ENCODE results near the gene UCP3. TPM values are rescaled to one million over a fixed set of nuclear protein-coding genes. Genes with fewer than 3 reads are reported as not detected.

The UCP3 gene
- total RNA-seq, 5 donors from 2014 or later (not counting 1 experiment from before 2014, with no cell fraction given), result 5.7 to 6.8 (median 6.5) TPM

DNA sequence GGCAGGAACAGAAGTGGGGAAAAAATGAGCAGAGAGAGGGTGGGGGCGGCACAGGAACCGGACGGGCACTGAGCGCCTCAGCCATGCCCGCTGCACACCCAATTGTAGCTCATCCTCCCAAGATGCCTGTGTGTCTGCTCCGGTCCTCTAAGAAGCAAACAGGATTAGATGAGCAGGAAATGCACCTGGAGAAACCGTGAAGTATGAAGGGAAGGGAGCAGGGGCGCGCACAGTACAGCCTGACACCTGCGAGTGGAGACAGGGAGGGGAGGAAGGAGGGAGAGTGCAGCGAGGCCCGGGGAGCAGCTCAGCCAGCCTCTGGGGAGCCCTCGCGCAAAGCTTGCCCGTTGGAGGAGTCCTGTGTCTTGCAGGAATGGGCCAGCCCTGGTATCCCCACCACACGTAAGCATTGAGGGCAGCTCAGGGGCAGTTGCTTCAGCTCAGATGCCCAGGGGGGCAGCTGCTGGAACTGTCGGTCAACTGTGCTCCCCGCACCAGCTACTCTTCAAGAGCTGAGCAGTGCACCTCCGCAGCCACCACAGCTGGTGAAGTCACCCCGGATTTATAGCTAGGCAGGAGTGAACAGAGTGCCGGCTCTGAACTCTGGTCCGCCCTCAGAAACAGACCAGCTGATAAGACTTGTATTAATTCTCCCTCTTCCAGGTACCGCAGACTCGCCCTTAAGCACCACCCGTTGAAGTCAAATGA lies 51.1 kb downstream of the UCP3 start:
- H3K4me1 ChIP-seq (ENCODE audit: control insufficient read depth in 1 of 2, extremely low read depth in 1 of 2, insufficient read depth in 2 of 2, low read length in 2 of 2), result peaks cover 0 to 4% of the 10 kb centered on the region in 2 experiments
- H3K36me3 ChIP-seq (ENCODE audit: control insufficient read depth in 2 of 2, extremely low read depth in 1 of 2, insufficient read depth in 1 of 2, low read length in 1 of 2), result no peaks in the 10 kb centered on the region
- H3K9me3 ChIP-seq, result no peaks in the 10 kb centered on the region
- ChIA-PET POLR2A (no interaction called here), CTCF (interaction anchor here in 1 of 2 donors (0.6 kb wide), 1 partner anchor 536 kb away, joined by 3 read pairs; no protein-coding TSS in a partner anchor)
- peaks cover 0 to 24% of the 10 kb centered on the region in 2 experiments for H3K27me3 ChIP-seq (replicated peaks in 1 of 2; ENCODE audit: control insufficient read depth in 2 of 2, extremely low read depth in 1 of 2, insufficient read depth in 2 of 2, low read length in 1 of 2)
- no peaks in the 10 kb centered on the region for H3K9me3 Mint-ChIP-seq
- H3K4me3 ChIP-seq (ENCODE audit: control insufficient read depth in 1 of 2, extremely low read depth in 1 of 2, low read length in 1 of 2), result no peak overlapping the region
- H3K27me3 Mint-ChIP-seq, result peaks cover 11 to 13% of the 10 kb centered on the region in 2 donors
- 62% methylated on average over 19 of the region's 25 CpGs for WGBS (ENCODE audit: insufficient coverage)
- H3K4me1 Mint-ChIP-seq, result peaks cover 5 to 6% (median 5%) of the 10 kb centered on the region in 3 donors
- DNase-seq (no peak), ATAC-seq (replicated peaks in 1 of 4) (peak; percentile 23 to 63 (median 46))
- H3K27ac Mint-ChIP-seq, result no peak overlapping the region
- H3K4me3 Mint-ChIP-seq, result peak overlapping the region in 2 of 3 donors; percentile 34 to 54
- no peak overlapping the region for H3K27ac ChIP-seq (ENCODE audit: low read length)
- no peaks in the 10 kb centered on the region for H3K36me3 Mint-ChIP-seq

DNA sequence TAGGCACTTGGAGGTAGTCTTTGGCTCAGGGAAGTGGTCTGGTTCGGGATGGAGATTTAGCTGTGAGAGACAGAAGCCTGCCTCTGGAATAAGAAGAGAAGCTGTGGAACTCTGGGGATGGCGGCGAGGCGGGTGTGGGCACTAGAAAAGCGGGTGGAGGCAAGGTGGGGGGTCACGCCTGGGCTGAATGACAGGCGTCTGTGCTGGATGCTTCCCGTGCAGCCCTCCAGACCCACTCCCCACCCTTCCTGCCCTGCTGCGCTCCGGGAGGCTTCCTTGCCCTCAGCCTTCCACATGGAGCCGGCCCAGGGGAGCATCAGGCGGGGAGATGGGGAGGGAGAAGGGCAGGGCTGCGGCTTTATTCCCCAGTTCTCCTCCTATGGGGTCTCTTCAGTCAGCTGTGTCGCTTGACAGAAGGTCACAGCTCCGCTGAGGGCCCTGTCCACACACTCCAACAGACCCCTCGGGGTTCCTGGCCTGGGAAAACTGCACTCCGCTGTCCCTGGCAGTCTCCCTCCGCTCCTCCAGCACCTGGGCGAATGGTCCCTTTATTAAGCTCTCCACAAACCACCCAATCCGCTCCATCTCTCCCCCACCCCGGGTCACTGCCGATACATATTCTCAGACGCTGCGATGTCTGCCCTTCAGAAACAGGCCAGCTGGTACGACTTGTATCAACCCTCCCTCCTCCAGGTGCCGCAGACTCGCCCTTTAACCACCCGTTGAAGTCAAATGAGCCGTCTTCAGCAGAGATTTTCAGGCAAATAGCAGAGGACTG lies 51.8 kb downstream of the UCP3 start:
- Mint-ChIP-seq H3K27me3 (peaks cover 11 to 13% of the 10 kb centered on the region in 2 donors), H3K4me1 (peaks cover 5 to 6% (median 5%) of the 10 kb centered on the region in 3 donors), H3K36me3 (no peaks in the 10 kb centered on the region), H3K9me3 (no peaks in the 10 kb centered on the region), H3K4me3 (peak overlapping the region in 2 of 3 donors; percentile 34 to 54), H3K27ac (no peak overlapping the region)
- peaks cover 0 to 4% of the 10 kb centered on the region in 2 experiments for H3K4me1 ChIP-seq (ENCODE audit: control insufficient read depth in 1 of 2, extremely low read depth in 1 of 2, insufficient read depth in 2 of 2, low read length in 2 of 2)
- WGBS (ENCODE audit: insufficient coverage), result 52% methylated on average over 11 of the region's 29 CpGs
- no peak overlapping the region for H3K4me3 ChIP-seq (ENCODE audit: control insufficient read depth in 1 of 2, extremely low read depth in 1 of 2, low read length in 1 of 2)
- ATAC-seq (replicated peaks in 1 of 4), result peak in 2 of 4 experiments; percentile 19 to 24
- H3K9me3 ChIP-seq, result no peaks in the 10 kb centered on the region
- no peak overlapping the region for H3K27ac ChIP-seq (ENCODE audit: low read length)
- CTCF ChIA-PET, result interaction anchor here in 1 of 2 donors (0.6 kb wide), 1 partner anchor 537 kb away, joined by 3 read pairs; no protein-coding TSS in a partner anchor
- POLR2A ChIA-PET, result no interaction called here
- peaks cover 0 to 24% of the 10 kb centered on the region in 2 experiments for H3K27me3 ChIP-seq (replicated peaks in 1 of 2; ENCODE audit: control insufficient read depth in 2 of 2, extremely low read depth in 1 of 2, insufficient read depth in 2 of 2, low read length in 1 of 2)
- DNase-seq, result no peak
- no peaks in the 10 kb centered on the region for H3K36me3 ChIP-seq (ENCODE audit: control insufficient read depth in 2 of 2, extremely low read depth in 1 of 2, insufficient read depth in 1 of 2, low read length in 1 of 2)

DNA sequence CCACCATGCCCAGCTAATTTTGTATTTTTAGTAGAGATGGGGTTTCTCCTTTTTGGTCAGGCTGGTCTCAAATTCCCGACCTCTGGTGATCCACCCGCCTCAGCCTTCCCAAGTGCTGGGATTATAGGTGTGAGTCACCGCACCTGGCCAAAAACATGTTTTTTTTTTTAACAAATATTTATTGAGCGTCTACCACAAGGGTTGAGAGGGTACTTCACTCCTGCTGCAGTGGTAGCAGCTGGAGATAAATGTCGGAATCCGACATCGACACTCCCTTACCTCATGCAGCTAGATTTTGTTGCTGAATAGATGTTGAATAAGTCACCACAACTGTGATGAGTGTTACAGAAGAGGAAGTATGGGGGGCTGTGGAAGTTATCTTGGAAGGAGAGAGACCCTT lies 57.1 kb downstream of the UCP3 start:
- Mint-ChIP-seq H3K4me3 (no peak overlapping the region), H3K36me3 (no peaks in the 10 kb centered on the region), H3K27ac (no peak overlapping the region), H3K9me3 (no peaks in the 10 kb centered on the region), H3K27me3 (peaks cover 6 to 11% of the 10 kb centered on the region in 2 donors), H3K4me1 (no peaks in the 10 kb centered on the region)
- DNase-seq (no peak), ATAC-seq (replicated peaks in 1 of 4) (no peak)
- no CpG with 5 or more reads among the region's 7 CpGs for WGBS (ENCODE audit: insufficient coverage)
- H3K4me3 ChIP-seq (ENCODE audit: control insufficient read depth in 1 of 2, extremely low read depth in 1 of 2, low read length in 1 of 2), result no peak overlapping the region
- no peaks in the 10 kb centered on the region for H3K4me1 ChIP-seq (ENCODE audit: control insufficient read depth in 1 of 2, extremely low read depth in 1 of 2, insufficient read depth in 2 of 2, low read length in 2 of 2)
- no peaks in the 10 kb centered on the region for H3K36me3 ChIP-seq (ENCODE audit: control insufficient read depth in 2 of 2, extremely low read depth in 1 of 2, insufficient read depth in 1 of 2, low read length in 1 of 2)
- peaks cover 0 to 7% of the 10 kb centered on the region in 2 experiments for H3K27me3 ChIP-seq (replicated peaks in 1 of 2; ENCODE audit: control insufficient read depth in 2 of 2, extremely low read depth in 1 of 2, insufficient read depth in 2 of 2, low read length in 1 of 2)
- H3K9me3 ChIP-seq, result no peaks in the 10 kb centered on the region
- no peak overlapping the region for H3K27ac ChIP-seq (ENCODE audit: low read length)
- ChIA-PET POLR2A (no interaction called here), CTCF (no interaction called here)

DNA sequence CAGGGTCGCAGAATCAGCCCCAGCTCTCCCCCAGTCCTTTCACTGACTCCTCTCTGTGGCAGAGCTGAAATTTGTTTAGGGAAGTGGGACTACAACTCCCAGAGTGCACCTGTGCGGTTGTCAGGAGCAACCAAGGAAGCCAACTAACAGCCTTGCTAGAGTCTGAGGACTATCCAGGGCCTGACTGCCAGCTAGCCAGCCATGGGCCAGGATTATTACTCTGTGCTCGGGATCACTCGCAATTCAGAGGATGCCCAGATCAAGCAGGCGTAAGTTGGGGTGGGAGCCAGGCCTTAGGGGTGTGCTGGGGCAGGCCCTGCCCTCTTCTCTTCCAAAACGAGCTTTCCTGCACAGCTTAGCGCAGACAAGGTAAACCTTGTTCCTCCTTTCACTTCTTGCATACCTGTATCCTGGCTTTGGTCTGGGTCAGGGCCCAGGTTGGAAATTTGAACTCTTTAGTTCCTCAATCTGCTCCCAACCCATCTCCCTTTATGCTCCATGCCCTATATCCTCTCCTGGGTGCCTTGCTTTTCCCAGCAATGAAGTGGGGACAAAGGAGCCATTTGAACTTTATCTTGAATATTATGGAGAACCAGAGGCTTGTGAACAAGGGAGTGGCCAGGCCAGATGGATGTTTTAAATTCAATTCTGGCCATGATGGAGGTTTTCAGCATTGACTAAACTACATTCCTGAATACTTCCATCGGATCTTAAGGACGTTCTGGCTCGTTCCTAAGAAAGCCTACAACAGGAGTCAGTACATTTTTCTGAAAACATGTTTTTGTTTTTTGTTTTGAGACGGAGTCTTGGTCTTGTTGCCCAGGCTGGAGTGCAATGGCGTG lies 57.8 kb downstream of the UCP3 start, which contains the start of gene DNAJB13:
Gene DNAJB13 (plus strand): TSS at position 158 of the 842 bp plus-strand sequence. CDS start 44 bp downstream, at position 202.
- H3K27ac Mint-ChIP-seq, result no peak within 1 kb of the TSS
- CTCF ChIA-PET, result no interaction called here

More for the DNA sequence above, 57.8 kb downstream of the UCP3 start, which contains the start of gene DNAJB13:
- peak in 2 of 4 experiments; percentile 38 to 66 for ATAC-seq (replicated peaks in 1 of 4)
- Histone ChIP-seq H3K27me3 (replicated peaks in 1 of 2; ENCODE audit: control insufficient read depth in 2 of 2, extremely low read depth in 1 of 2, insufficient read depth in 2 of 2, low read length in 1 of 2) (peaks cover 0 to 5% of the 10 kb centered on the region in 2 experiments), H3K27ac (ENCODE audit: low read length) (no peak within 1 kb of the TSS), H3K4me1 (ENCODE audit: control insufficient read depth in 1 of 2, extremely low read depth in 1 of 2, insufficient read depth in 2 of 2, low read length in 2 of 2) (no peaks in the 10 kb centered on the region), H3K36me3 (ENCODE audit: control insufficient read depth in 2 of 2, extremely low read depth in 1 of 2, insufficient read depth in 1 of 2, low read length in 1 of 2) (no peaks in the 10 kb centered on the region), H3K4me3 (ENCODE audit: control insufficient read depth in 1 of 2, extremely low read depth in 1 of 2, low read length in 1 of 2) (no peak within 1 kb of the TSS), H3K9me3 (no peaks in the 10 kb centered on the region)
- DNase-seq, result peak in 6 of 35 experiments; percentile 8 to 36 (median 28)
- peaks cover 6 to 8% of the 10 kb centered on the region in 2 donors for H3K27me3 Mint-ChIP-seq
- no peaks in the 10 kb centered on the region for H3K9me3 Mint-ChIP-seq
- WGBS (ENCODE audit: insufficient coverage), result 92% methylated on average over 8 of the region's 12 CpGs
- no peaks in the 10 kb centered on the region for H3K36me3 Mint-ChIP-seq
- no peak within 1 kb of the TSS for H3K4me3 Mint-ChIP-seq
- no peaks in the 10 kb centered on the region for H3K4me1 Mint-ChIP-seq
- POLR2A ChIA-PET, result no interaction called here

Other genes with a start within 250 kb of the UCP3 start
- 100 to 1,000 TPM in 3 of 5 donors, 10 to 100 TPM in 2; 58.1 to 118 (median 102) TPM for gene RAB6A, start 248.0 kb downstream of the UCP3 start, total RNA-seq
- gene MRPL48, start 221.2 kb downstream of the UCP3 start, total RNA-seq, result 10 to 100 TPM; 21.9 to 26.6 (median 25.7) TPM
- 10 to 100 TPM; 31.5 to 66.9 (median 60.7) TPM for gene COA4, start 132.2 kb downstream of the UCP3 start, total RNA-seq
- 10 to 100 TPM; 11.4 to 16.8 (median 14.9) TPM for gene PAAF1, start 132.1 kb downstream of the UCP3 start, total RNA-seq
- gene DNAJB13, start 58.1 kb downstream of the UCP3 start, total RNA-seq, result under 1 TPM in 3 of 5 donors, not detected in 2; 0.19 to 0.96 (median 0.30) TPM
- gene UCP2, start 26.2 kb downstream of the UCP3 start, total RNA-seq, result 100 to 1,000 TPM; 241 to 754 (median 311) TPM
- gene C2CD3, start 161.9 kb upstream of the UCP3 start, total RNA-seq, result 10 to 100 TPM; 37.0 to 47.7 (median 41.0) TPM
- 10 to 100 TPM; 17.1 to 21.1 (median 18.6) TPM for gene PPME1, start 162.2 kb upstream of the UCP3 start, total RNA-seq